Common myeloid progenitor, CD34-positive (primary cell): ENCODE results near the gene NR1H3.

Source experiments
- CTCF ChIA-PET: fragments of 350-600 bp; sonication (Branson Sonifier 250); formaldehyde crosslinking; loops from one replicate; lab custom pipeline; 2021; ENCODE audit warnings: antibody characterized with exemption; lab: Charles Lee
- POLR2A ChIA-PET: fragments of 350-600 bp; sonication (Branson Sonifier 250); formaldehyde crosslinking; loops from one replicate; lab custom pipeline; 2021; ENCODE audit warnings: antibody characterized with exemption; lab: Charles Lee
- DNase-seq, 3 donors: peaks; one replicate each; pipeline versions ENCODE4 v3.0.0 to v3.0.0-alpha.2; 2013
- H3K27ac ChIP-seq, 2 experiments: 1 replicate in 1 of 2; 2 replicates in 1 of 2; pipeline ENCODE4 v1.7.0; 2013; ENCODE audit warnings: inconsistent platforms in 2 of 2, low read length in 2 of 2, mild to moderate bottlenecking in 2 of 2, low read depth in 1 of 2, moderate library complexity in 1 of 2; ENCODE audit not compliant: severe bottlenecking in 2 of 2, insufficient read depth in 1 of 2, poor library complexity in 1 of 2
- H3K27me3 ChIP-seq, 5 experiments: replicated peaks in 2 of 5; 1 replicate in 3 of 5; 2 replicates in 2 of 5; pipeline versions ENCODE4 v1.6.1 to v1.7.0; 2013; ENCODE audit warnings: low read length in 4 of 5, mild to moderate bottlenecking in 2 of 5, moderate library complexity in 2 of 5, inconsistent platforms in 1 of 5; ENCODE audit not compliant: insufficient read depth in 5 of 5, control insufficient read depth in 4 of 5
- H3K36me3 ChIP-seq, 4 experiments: 1 replicate in 2 of 4; 2 replicates in 2 of 4; pipeline versions ENCODE4 v1.6.1 to v1.7.0; 2013; ENCODE audit warnings: low read length in 3 of 4, control low read depth in 1 of 4, mild to moderate bottlenecking in 1 of 4; ENCODE audit not compliant: control insufficient read depth in 4 of 4, insufficient read depth in 4 of 4
- H3K4me1 ChIP-seq, 4 experiments: 1 replicate in 3 of 4; 2 replicates in 1 of 4; pipeline versions ENCODE4 v1.6.1 to v1.7.1; 2013; ENCODE audit warnings: low read length in 3 of 4, mild to moderate bottlenecking in 3 of 4, control low read depth in 1 of 4, inconsistent platforms in 1 of 4, moderate library complexity in 1 of 4; ENCODE audit not compliant: control insufficient read depth in 4 of 4, insufficient read depth in 4 of 4; ENCODE audit errors: control extremely low read depth in 1 of 4
- H3K4me3 ChIP-seq, 7 experiments: 1 replicate in 4 of 7; 2 replicates in 3 of 7; pipeline versions ENCODE4 v1.5.1 to v1.7.0; 2013; ENCODE audit warnings: mild to moderate bottlenecking in 7 of 7, low read length in 6 of 7, moderate library complexity in 6 of 7, inconsistent platforms in 2 of 7, low read depth in 2 of 7, control low read depth in 1 of 7; ENCODE audit not compliant: insufficient read depth in 4 of 7, control insufficient read depth in 1 of 7; ENCODE audit errors: extremely low read depth in 1 of 7
- H3K9me3 ChIP-seq, 5 experiments: 1 replicate in 4 of 5; 2 replicates in 1 of 5; pipeline versions ENCODE4 v1.6.1 to v1.7.1; 2013; ENCODE audit warnings: low read length in 4 of 5, mild to moderate bottlenecking in 2 of 5, inconsistent platforms in 1 of 5, low read depth in 1 of 5, moderate library complexity in 1 of 5; ENCODE audit not compliant: control insufficient read depth in 4 of 5, insufficient read depth in 2 of 5; ENCODE audit errors: control extremely low read depth in 1 of 5
- WGBS: methylation state at CpG from one replicate; pipeline ENCODE4 v1.1.5; 2013; ENCODE audit not compliant: insufficient coverage; 5-methylcytosine and 5-hydroxymethylcytosine counted together

NR1H3 gene

GRCh38 chr11:47264521-47264920 lies 6.7 kb downstream of the NR1H3 start:
- Histone ChIP-seq H3K36me3 (peaks cover 5 to 17% (median 11%) of the 10 kb centered on the region in 4 experiments), H3K9me3 (no peaks in the 10 kb centered on the region), H3K27me3 (no peaks in the 10 kb centered on the region), H3K27ac (peak overlapping the region; percentile 8 to 60), H3K4me3 (no peak overlapping the region), H3K4me1 (peaks cover 17 to 81% (median 67%) of the 10 kb centered on the region in 4 experiments)
- POLR2A ChIA-PET = no interaction called here
- peak in 1 of 3 donors; percentile 37 for DNase-seq
- CTCF ChIA-PET = interaction anchor here (1.1 to 13.0 kb wide), 5 partner anchors 10 to 87 kb away, joined by 3 to 145 read pairs (median 7); partner anchors contain the start of gene ACP2
- WGBS = 56% methylated on average over 2 of the region's 4 CpGs

GRCh38 chr11:47267876-47268275 lies 10.1 kb downstream of the NR1H3 start:
- no peak for DNase-seq
- Histone ChIP-seq H3K4me1 (peaks cover 32 to 80% (median 77%) of the 10 kb centered on the region in 4 experiments), H3K4me3 (peak overlapping the region in 1 of 7 experiments; percentile 79), H3K27me3 (no peaks in the 10 kb centered on the region), H3K9me3 (no peaks in the 10 kb centered on the region), H3K36me3 (peaks cover 3 to 8% (median 4%) of the 10 kb centered on the region in 4 experiments), H3K27ac (peak overlapping the region in 1 of 2 experiments; percentile 95)
- ChIA-PET POLR2A (interaction anchor here (0.6 to 1.2 kb wide), 3 partner anchors 8 to 71 kb away, joined by 3 to 4 read pairs (median 3); partner anchors contain the start of gene ACP2), CTCF (interaction anchor here (1.1 to 13.0 kb wide), 8 partner anchors 9 to 83 kb away, joined by 3 to 145 read pairs (median 4); partner anchors contain the start of genes ACP2, DDB2 and NR1H3)
- 62% methylated on average over 6 of the region's 6 CpGs for WGBS

GRCh38 chr11:47268448-47269001 lies 10.7 kb downstream of the NR1H3 start:
- Histone ChIP-seq H3K4me1 (peaks cover 32 to 78% (median 76%) of the 10 kb centered on the region in 4 experiments), H3K27ac (peak overlapping the region; percentile 93 to 95), H3K4me3 (peak overlapping the region in 6 of 7 experiments; percentile 60 to 88 (median 78)), H3K27me3 (no peaks in the 10 kb centered on the region), H3K36me3 (peaks cover 2 to 9% (median 4%) of the 10 kb centered on the region in 4 experiments), H3K9me3 (no peaks in the 10 kb centered on the region)
- 26% methylated on average over 11 of the region's 13 CpGs for WGBS
- ChIA-PET CTCF (interaction anchor here (0.6 to 13.0 kb wide), 8 partner anchors 10 to 90 kb away, joined by 3 to 145 read pairs (median 4); partner anchors contain the start of genes ACP2, DDB2 and NR1H3), POLR2A (interaction anchor here (0.6 to 1.2 kb wide), 3 partner anchors 9 to 20 kb away, joined by 3 to 4 read pairs (median 3); partner anchors contain the start of gene ACP2)
- DNase-seq = no peak

- 0% methylated on average over 33 of the region's 52 CpGs for WGBS
- Histone ChIP-seq H3K27ac (peak overlapping the region; percentile 93 to 95), H3K36me3 (peaks cover 2 to 10% (median 4%) of the 10 kb centered on the region in 4 experiments), H3K27me3 (no peaks in the 10 kb centered on the region), H3K4me3 (peak overlapping the region; percentile 65 to 88 (median 79)), H3K4me1 (peaks cover 32 to 73% (median 71%) of the 10 kb centered on the region in 4 experiments), H3K9me3 (no peaks in the 10 kb centered on the region)
- DNase-seq = peak; percentile 90 to 96 (median 95)
- ChIA-PET CTCF (interaction anchor here (1.1 to 13.0 kb wide), 6 partner anchors 10 to 55 kb away, joined by 4 to 145 read pairs (median 19); partner anchors contain the start of genes ACP2, DDB2 and NR1H3), POLR2A (interaction anchor here (0.6 to 3.1 kb wide), 4 partner anchors 8 to 21 kb away, joined by 3 to 12 read pairs (median 4); partner anchors contain the start of gene ACP2)
Observed at GRCh38 chr11:47269002-47269828, 11.4 kb downstream of the NR1H3 start.

DNA sequence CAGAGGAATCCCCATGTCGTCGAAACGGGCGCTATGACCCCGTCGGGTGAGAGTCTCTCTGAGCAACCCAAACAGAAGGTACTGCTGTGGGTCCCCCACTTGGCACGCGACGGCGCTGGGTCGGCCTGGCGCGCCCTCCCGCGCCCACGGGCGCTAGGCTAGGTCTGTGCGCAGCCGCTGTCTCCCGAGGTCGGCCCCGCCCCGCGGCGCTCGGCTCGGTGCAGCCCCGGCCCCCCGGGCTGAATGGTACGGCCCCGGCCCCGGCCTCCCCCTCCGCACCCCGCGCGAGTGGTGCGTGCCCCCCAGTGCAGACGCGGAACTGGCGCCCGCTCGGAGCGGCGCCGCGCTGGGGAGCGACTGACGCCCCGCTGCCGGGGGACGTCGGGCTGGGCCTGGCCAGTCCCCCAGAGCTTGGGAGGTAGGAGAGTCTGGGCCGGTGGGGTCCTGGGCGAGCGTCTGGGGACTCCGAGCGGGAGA lies 12.1 kb downstream of the NR1H3 start, which contains the start of gene MADD:
Gene MADD (plus strand): TSS at position 305 of the 477 bp plus-strand sequence.
- POLR2A ChIA-PET = interaction anchor here (0.7 to 3.1 kb wide), 3 partner anchors 8 to 21 kb away, joined by 3 to 12 read pairs (median 3); partner anchors contain the start of gene ACP2
- CTCF ChIA-PET = interaction anchor here (1.4 to 2.5 kb wide), 3 partner anchors 10 to 36 kb away, joined by 7 to 31 read pairs (median 8); partner anchors contain the start of genes ACP2 and NR1H3
- H3K27ac ChIP-seq = peak within 1 kb of the TSS; percentile 93 to 95
- peaks cover 29 to 67% (median 64%) of the 10 kb centered on the region in 4 experiments for H3K4me1 ChIP-seq
- H3K36me3 ChIP-seq = peaks cover 2 to 13% (median 9%) of the 10 kb centered on the region in 4 experiments
- peak; percentile 91 to 96 (median 94) for DNase-seq
- H3K4me3 ChIP-seq = peak within 1 kb of the TSS; percentile 65 to 88 (median 79)
- no peaks in the 10 kb centered on the region for H3K9me3 ChIP-seq
- H3K27me3 ChIP-seq = no peaks in the 10 kb centered on the region
- WGBS = under 1% methylated on average over 28 of the region's 57 CpGs
